Liver (tissue), 9 donors: ENCODE data around the gene IL17REL. TPM values are rescaled to one million over a fixed set of nuclear protein-coding genes. Genes with fewer than 3 reads are reported as not detected.

Source experiments
- DNase-seq: peaks from one replicate; pipeline ENCODE4 v3.0.0-alpha.2; 2017; ENCODE audit warnings: low spot score
- H3K27ac ChIP-seq, 2 donors: one replicate each; pipeline ENCODE4 v1.7.0; 2013; ENCODE audit warnings: inconsistent platforms in 2 of 2, low read length in 2 of 2, control low read depth in 1 of 2, low read depth in 1 of 2, mild to moderate bottlenecking in 1 of 2
- H3K27me3 ChIP-seq, 4 donors: one replicate each; pipeline versions ENCODE4 v1.6.1 to v1.7.0; 2013; ENCODE audit warnings: low read length in 3 of 4, inconsistent platforms in 1 of 4, mild to moderate bottlenecking in 1 of 4, moderate library complexity in 1 of 4; ENCODE audit not compliant: control insufficient read depth in 4 of 4, insufficient read depth in 4 of 4
- H3K36me3 ChIP-seq, 4 donors: one replicate each; pipeline versions ENCODE4 v1.6.1 to v1.7.0; 2013; ENCODE audit warnings: low read length in 3 of 4, mild to moderate bottlenecking in 3 of 4, low read depth in 1 of 4, moderate library complexity in 1 of 4; ENCODE audit not compliant: control insufficient read depth in 4 of 4, insufficient read depth in 3 of 4
- H3K4me1 ChIP-seq, 4 donors: one replicate each; pipeline versions ENCODE4 v1.6.1 to v1.7.0; 2013; ENCODE audit warnings: low read length in 3 of 4, mild to moderate bottlenecking in 3 of 4, moderate library complexity in 1 of 4; ENCODE audit not compliant: control insufficient read depth in 4 of 4, insufficient read depth in 4 of 4
- H3K4me3 ChIP-seq, 3 donors: one replicate each; pipeline versions ENCODE4 v1.6.1 to v1.7.0; 2013; ENCODE audit warnings: low read length in 3 of 3, control low read depth in 1 of 3, low read depth in 1 of 3, mild to moderate bottlenecking in 1 of 3
- H3K9ac ChIP-seq, 2 donors: one replicate each; pipeline ENCODE4 v1.7.0; 2013; ENCODE audit warnings: low read length in 2 of 2, mild to moderate bottlenecking in 2 of 2, moderate library complexity in 2 of 2, control low read depth in 1 of 2, low read depth in 1 of 2
- H3K9me3 ChIP-seq, 4 donors: one replicate each; pipeline versions ENCODE4 v1.6.1 to v1.7.0; 2013; ENCODE audit warnings: low read length in 3 of 4; ENCODE audit not compliant: control insufficient read depth in 4 of 4
- EGR1 ChIP-seq, 2 donors: IDR thresholded peaks; 2 replicates each; pipeline ENCODE4 v1.6.1; 2016 to 2018; ENCODE audit warnings: antibody characterized with exemption in 2 of 2, low read depth in 2 of 2
- FOXA1 ChIP-seq: IDR thresholded peaks from 2 replicates; pipeline ENCODE4 v1.6.1; 2016; ENCODE audit warnings: antibody characterized with exemption
- FOXA2 ChIP-seq: IDR thresholded peaks from 2 replicates; pipeline ENCODE4 v1.6.1; 2016; ENCODE audit warnings: antibody characterized with exemption
- HNF4A ChIP-seq, 2 donors: conservative IDR thresholded peaks; 2 replicates each; pipeline ENCODE4 v1.6.1; 2016; ENCODE audit warnings: antibody characterized with exemption in 2 of 2, mild to moderate bottlenecking in 2 of 2
- HNF4G ChIP-seq: IDR thresholded peaks from 2 replicates; pipeline ENCODE4 v1.6.1; 2016; ENCODE audit warnings: antibody characterized with exemption
- NR2F2 ChIP-seq: IDR thresholded peaks from 2 replicates; pipeline ENCODE4 v1.6.1; 2016; ENCODE audit warnings: antibody characterized with exemption
- RXRA ChIP-seq, 2 donors: IDR thresholded peaks; 2 replicates each; pipeline ENCODE4 v1.6.1; 2017 to 2018; ENCODE audit warnings: antibody characterized with exemption in 2 of 2, mild to moderate bottlenecking in 1 of 2
- SP1 ChIP-seq: IDR thresholded peaks from 2 replicates; pipeline ENCODE4 v1.6.1; 2018; ENCODE audit warnings: antibody characterized with exemption, mild to moderate bottlenecking
- TAF1 ChIP-seq: conservative IDR thresholded peaks from 2 replicates; pipeline ENCODE4 v1.6.1; 2016; ENCODE audit warnings: antibody characterized with exemption, mild to moderate bottlenecking
- YY1 ChIP-seq: IDR thresholded peaks from 2 replicates; pipeline ENCODE4 v1.6.1; 2016; ENCODE audit warnings: antibody characterized with exemption, mild to moderate bottlenecking
- WGBS: extraction: QIAGEN DNeasy Blood & Tissue Kit; methylation state at CpG from one replicate; pipeline ENCODE4 v1.1.7; 2013; 5-methylcytosine and 5-hydroxymethylcytosine counted together
- polyA plus RNA-seq, 2 donors: library from polyadenylated mRNA; stranded (reverse) in 1 of 2; unstranded in 1 of 2; fragments of 200-250 nt in 1 of 2; fragments of >200 nt in 1 of 2; fragmentation: Nextera tagmentation in 1 of 2; extraction: Ambion mirVana in 1 of 2; gene quantifications; one replicate each; pipeline versions ENCODE4 v1.2.1 to v1.2.3, GENCODE V29; 2013 to 2015
- total RNA-seq, 2 donors: library from RNA; depleted of rRNA; stranded (reverse); fragments of >200 nt; gene quantifications; one replicate each; pipeline ENCODE4 v1.2.3, GENCODE V29; 2014
- TF ChIP-seq, protein P1 (sequence below): IDR thresholded peaks from 2 replicates; pipeline ENCODE4 v1.6.1; 2016; ENCODE audit warnings: antibody characterized with exemption
- TF ChIP-seq, protein P2 (sequence below): IDR thresholded peaks from 2 replicates; pipeline ENCODE4 v1.6.1; 2016; ENCODE audit warnings: antibody characterized with exemption
- TF ChIP-seq, protein P3 (sequence below): fragments of 150-350 bp; IDR thresholded peaks from 2 replicates; pipeline ENCODE4 v1.5.1; 2017; ENCODE audit warnings: improper control_type of control experiment, low read depth, low read length; ENCODE audit not compliant: missing input control
- donor health status: healthy.
- donor health status: healthy.
- donor health status: healthy.
- donor health status: healthy.
- donor health status: healthy.

IL17REL gene
- total and polyA plus RNA-seq, 4 donors, result under 0.01 TPM; not detected in 3

DNA sequence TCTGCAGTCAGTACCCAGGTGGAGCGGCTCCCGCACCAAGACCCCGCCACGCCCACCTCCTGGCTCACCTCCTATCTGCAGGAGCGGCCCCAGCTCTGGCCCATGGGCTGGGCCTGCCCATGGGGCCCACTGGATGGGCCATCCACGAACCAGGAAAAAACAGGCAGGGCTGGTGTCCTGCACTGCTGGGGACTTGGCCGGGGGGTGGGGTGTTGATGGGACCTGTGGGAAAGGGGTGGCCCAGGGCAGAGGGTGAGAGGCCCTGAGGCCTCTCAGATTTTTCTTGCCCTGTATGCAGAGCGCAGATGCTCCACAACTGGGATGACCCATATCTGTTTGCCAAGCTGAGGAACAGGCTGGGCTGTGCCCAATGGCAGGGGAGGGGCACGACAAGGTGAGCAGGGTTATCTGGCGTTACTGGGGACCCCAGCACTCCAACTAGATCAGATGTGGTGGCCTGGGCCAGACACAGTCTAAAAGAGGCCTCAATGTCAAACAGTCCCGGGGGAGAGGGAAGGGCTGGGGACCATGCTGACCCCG is 54.7 kb downstream of the IL17REL start:
- 81% methylated on average over 12 of the region's 12 CpGs for WGBS
- Histone ChIP-seq H3K9me3 (no peaks in the 10 kb centered on the region), H3K36me3 (peaks cover 0 to 3% (median 0%) of the 10 kb centered on the region in 4 donors), H3K4me3 (no peak overlapping the region), H3K9ac (no peak overlapping the region), H3K4me1 (peaks cover 36 to 62% (median 48%) of the 10 kb centered on the region in 4 donors), H3K27ac (no peak overlapping the region), H3K27me3 (no peaks in the 10 kb centered on the region)
- TF ChIP-seq FOXA2 (no peak), SP1 (no peak), RXRA (IDR thresholded peaks at IDR 0.05) (no peak), TAF1 (no peak), EGR1 (IDR thresholded peaks at IDR 0.05; ENCODE audit: low read depth in 2 of 2) (no peak), YY1 (no peak), FOXA1 (no peak)
- TF ChIP-seq, protein P1, sequence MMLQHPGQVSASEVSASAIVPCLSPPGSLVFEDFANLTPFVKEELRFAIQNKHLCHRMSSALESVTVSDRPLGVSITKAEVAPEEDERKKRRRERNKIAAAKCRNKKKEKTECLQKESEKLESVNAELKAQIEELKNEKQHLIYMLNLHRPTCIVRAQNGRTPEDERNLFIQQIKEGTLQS, result no peak
- TF ChIP-seq, protein P2, sequence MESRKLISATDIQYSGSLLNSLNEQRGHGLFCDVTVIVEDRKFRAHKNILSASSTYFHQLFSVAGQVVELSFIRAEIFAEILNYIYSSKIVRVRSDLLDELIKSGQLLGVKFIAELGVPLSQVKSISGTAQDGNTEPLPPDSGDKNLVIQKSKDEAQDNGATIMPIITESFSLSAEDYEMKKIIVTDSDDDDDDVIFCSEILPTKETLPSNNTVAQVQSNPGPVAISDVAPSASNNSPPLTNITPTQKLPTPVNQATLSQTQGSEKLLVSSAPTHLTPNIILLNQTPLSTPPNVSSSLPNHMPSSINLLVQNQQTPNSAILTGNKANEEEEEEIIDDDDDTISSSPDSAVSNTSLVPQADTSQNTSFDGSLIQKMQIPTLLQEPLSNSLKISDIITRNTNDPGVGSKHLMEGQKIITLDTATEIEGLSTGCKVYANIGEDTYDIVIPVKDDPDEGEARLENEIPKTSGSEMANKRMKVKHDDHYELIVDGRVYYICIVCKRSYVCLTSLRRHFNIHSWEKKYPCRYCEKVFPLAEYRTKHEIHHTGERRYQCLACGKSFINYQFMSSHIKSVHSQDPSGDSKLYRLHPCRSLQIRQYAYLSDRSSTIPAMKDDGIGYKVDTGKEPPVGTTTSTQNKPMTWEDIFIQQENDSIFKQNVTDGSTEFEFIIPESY, result no peak
- TF ChIP-seq, protein P3, sequence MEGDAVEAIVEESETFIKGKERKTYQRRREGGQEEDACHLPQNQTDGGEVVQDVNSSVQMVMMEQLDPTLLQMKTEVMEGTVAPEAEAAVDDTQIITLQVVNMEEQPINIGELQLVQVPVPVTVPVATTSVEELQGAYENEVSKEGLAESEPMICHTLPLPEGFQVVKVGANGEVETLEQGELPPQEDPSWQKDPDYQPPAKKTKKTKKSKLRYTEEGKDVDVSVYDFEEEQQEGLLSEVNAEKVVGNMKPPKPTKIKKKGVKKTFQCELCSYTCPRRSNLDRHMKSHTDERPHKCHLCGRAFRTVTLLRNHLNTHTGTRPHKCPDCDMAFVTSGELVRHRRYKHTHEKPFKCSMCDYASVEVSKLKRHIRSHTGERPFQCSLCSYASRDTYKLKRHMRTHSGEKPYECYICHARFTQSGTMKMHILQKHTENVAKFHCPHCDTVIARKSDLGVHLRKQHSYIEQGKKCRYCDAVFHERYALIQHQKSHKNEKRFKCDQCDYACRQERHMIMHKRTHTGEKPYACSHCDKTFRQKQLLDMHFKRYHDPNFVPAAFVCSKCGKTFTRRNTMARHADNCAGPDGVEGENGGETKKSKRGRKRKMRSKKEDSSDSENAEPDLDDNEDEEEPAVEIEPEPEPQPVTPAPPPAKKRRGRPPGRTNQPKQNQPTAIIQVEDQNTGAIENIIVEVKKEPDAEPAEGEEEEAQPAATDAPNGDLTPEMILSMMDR, result no peak
- DNase-seq, result no peak

DNA sequence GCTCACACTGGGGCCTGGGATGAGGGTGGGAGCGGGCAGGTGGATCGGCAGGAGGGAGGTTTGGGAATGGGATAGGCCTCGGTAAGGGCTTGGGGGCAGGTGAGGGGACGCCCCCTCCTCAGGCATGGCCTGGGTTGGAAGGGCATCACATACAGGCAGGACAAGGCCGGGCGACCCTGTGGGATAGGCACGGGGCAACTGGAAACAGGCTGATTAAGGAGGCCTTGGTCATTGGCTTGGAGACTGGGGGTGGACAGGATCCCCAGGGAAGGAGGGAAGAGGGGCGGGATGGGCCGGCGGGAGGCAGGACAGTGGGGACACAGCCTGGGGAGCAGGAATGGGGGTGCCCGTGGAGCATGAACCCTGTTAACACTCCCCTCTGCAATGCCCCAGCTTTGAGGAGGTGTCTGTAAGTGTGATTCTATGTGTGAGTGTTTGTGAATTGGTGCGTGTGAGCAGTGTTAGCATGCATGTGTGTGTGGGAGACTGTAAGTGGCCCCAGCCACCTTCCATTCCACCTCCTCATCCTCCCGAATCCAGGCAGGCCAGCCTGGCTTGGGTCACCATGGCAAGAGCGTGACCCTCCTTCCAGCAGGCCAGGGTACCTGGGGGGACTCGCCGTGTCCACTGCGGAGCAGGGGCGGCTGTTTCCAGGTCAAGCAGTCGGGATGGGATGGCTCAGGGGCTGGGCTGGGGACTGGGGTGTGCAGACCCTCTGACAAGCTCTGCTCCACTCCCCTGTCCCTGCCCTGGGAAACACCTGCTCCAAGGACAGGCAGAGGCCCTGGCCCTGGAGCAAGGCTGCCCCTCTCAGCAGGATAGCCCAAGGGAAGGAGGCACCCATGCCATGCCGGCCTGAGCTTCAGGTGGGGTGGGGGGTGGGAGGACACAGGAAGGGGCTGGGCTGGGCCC is 55.4 kb downstream of the IL17REL start:
- peak overlapping the region; percentile 4 to 67 for H3K27ac ChIP-seq
- DNase-seq, result no peak
- TF ChIP-seq SP1 (no peak), TAF1 (no peak), YY1 (no peak), HNF4G (no peak), FOXA1 (no peak)
- TF ChIP-seq, protein P1, result no peak
- H3K9me3 ChIP-seq, result no peaks in the 10 kb centered on the region
- H3K27me3 ChIP-seq, result no peaks in the 10 kb centered on the region
- no peak overlapping the region for H3K9ac ChIP-seq
- H3K4me1 ChIP-seq, result peaks cover 37 to 58% (median 47%) of the 10 kb centered on the region in 4 donors
- peaks cover 0 to 3% (median 0%) of the 10 kb centered on the region in 4 donors for H3K36me3 ChIP-seq
- no peak overlapping the region for H3K4me3 ChIP-seq
- WGBS, result 91% methylated on average over 20 of the region's 20 CpGs

DNA sequence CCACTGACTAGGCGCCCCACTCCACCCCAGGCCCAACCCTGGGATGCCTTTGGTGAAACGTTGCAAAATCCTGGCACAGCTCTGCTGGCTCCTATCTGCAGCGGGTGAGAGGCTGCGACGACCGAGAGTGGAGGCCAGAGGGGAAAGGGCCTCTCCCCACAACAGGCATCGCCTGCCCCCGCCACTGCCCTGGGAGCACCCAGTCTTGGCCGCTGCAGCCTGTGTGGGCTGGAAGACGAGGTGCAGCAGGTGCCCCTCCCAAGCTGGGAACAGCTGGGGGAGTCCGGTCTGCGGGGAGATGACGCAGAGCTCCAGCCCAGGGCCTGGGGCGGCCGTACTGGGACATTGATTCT is 56.2 kb downstream of the IL17REL start:
- Histone ChIP-seq H3K9ac (peak overlapping the region in 1 of 2 donors; percentile 16), H3K36me3 (no peaks in the 10 kb centered on the region), H3K4me1 (peaks cover 37 to 58% (median 48%) of the 10 kb centered on the region in 4 donors), H3K27ac (peak overlapping the region; percentile 4 to 67), H3K4me3 (no peak overlapping the region), H3K27me3 (no peaks in the 10 kb centered on the region), H3K9me3 (no peaks in the 10 kb centered on the region)
- 61% methylated on average over 15 of the region's 15 CpGs for WGBS
- TF ChIP-seq RXRA (IDR thresholded peaks at IDR 0.05) (peak in 1 of 2 donors; percentile 46), NR2F2 (no peak), HNF4A (conservative IDR thresholded peaks at IDR 0.05) (peak in 1 of 2 donors; percentile 34)
- DNase-seq, result no peak
